Mammary epithelial cell (primary cell): ENCODE data around the gene PTPRS.

Experiments
- CTCF ChIP-seq, 2 donors: IDR thresholded peaks in 1 of 2; conservative IDR thresholded peaks in 1 of 2; 2 replicates each; pipeline ENCODE4 v1.5.1; 2011 to 2012; ENCODE audit warnings: inconsistent platforms in 2 of 2, low read length in 2 of 2, mild to moderate bottlenecking in 2 of 2, control low read depth in 1 of 2, low read depth in 1 of 2; ENCODE audit not compliant: insufficient read depth in 1 of 2; ENCODE audit errors: extremely low read depth in 1 of 2
- EZH2 ChIP-seq: IDR thresholded peaks from 2 replicates; pipeline ENCODE4 v1.6.1; 2012; ENCODE audit warnings: low read length, inconsistent platforms, borderline replicate concordance

- TF ChIP-seq CTCF (conservative IDR thresholded peaks at IDR 0.05 in 1 of 2, IDR thresholded peaks at IDR 0.05 in 1 of 2; ENCODE audit: extremely low read depth in 1 of 2, insufficient read depth in 1 of 2, low read depth in 1 of 2, low read length in 2 of 2) (no peak), EZH2 (no peak)
Measured at GRCh38 chr19:5357584-5357983, 17.0 kb upstream of the PTPRS start.
